ENCODE data around the gene FGF14.
A peak's percentile ranks its signal among the peaks of the same experiment; 100 is the strongest.

Gene FGF14

GRCh38 chr13:102392481-102393209 lies 9.2 kb downstream of the FGF14 start:
- Mint-ChIP-seq H3K27ac (peak overlapping the region; percentile 67), H3K9me3 (peaks cover 8% of the 10 kb centered on the region), H3K27me3 (peaks cover 2% of the 10 kb centered on the region), H3K4me1 (ENCODE audit: low read depth) (peaks cover 30% of the 10 kb centered on the region), H3K4me3 (peak overlapping the region; percentile 84), H3K36me3 (ENCODE audit: low read depth) (peaks cover 5% of the 10 kb centered on the region)
- DNase-seq = no peak

DNA sequence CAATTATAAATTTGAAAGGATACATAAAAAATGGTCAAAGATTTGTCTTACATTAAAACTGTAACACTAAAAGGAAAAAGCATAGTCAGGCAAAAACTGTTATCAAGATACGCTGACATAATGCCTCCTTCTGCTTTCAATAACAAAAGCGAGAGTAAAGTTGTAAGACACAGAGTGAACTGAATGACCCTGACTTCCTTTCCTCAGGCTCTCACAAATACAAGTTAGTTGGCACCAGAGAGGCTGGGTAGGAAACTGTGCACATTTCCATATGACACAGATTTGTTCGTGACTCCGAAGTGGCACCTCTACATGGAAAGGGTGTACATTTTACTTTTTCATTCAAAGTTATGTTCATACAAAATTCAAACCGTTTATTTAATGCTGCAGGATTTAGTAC lies 15.4 kb downstream of the FGF14 start:
- no peak overlapping the region for H3K4me3 Mint-ChIP-seq
- no peaks in the 10 kb centered on the region for H3K9me3 Mint-ChIP-seq
- no peaks in the 10 kb centered on the region for H3K4me1 Mint-ChIP-seq (ENCODE audit: low read depth)
- no peaks in the 10 kb centered on the region for H3K36me3 Mint-ChIP-seq (ENCODE audit: low read depth)
- no peak for DNase-seq
- H3K27ac Mint-ChIP-seq = no peak overlapping the region
- no peaks in the 10 kb centered on the region for H3K27me3 Mint-ChIP-seq

GRCh38 chr13:102380012-102380411 lies 21.8 kb downstream of the FGF14 start:
- no peak for DNase-seq
- Mint-ChIP-seq H3K36me3 (ENCODE audit: low read depth) (no peaks in the 10 kb centered on the region), H3K4me1 (ENCODE audit: low read depth) (no peaks in the 10 kb centered on the region), H3K27me3 (peaks cover 5% of the 10 kb centered on the region), H3K27ac (no peak overlapping the region), H3K9me3 (no peaks in the 10 kb centered on the region), H3K4me3 (no peak overlapping the region)

GRCh38 chr13:102376318-102376717 lies 25.5 kb downstream of the FGF14 start:
- Mint-ChIP-seq H3K4me1 (ENCODE audit: low read depth) (no peaks in the 10 kb centered on the region), H3K27me3 (peaks cover 5% of the 10 kb centered on the region), H3K4me3 (no peak overlapping the region), H3K36me3 (ENCODE audit: low read depth) (no peaks in the 10 kb centered on the region), H3K9me3 (no peaks in the 10 kb centered on the region), H3K27ac (no peak overlapping the region)
- DNase-seq = no peak

GRCh38 chr13:102374726-102375125 lies 27.1 kb downstream of the FGF14 start:
- no peak overlapping the region for H3K4me3 Mint-ChIP-seq

DNA sequence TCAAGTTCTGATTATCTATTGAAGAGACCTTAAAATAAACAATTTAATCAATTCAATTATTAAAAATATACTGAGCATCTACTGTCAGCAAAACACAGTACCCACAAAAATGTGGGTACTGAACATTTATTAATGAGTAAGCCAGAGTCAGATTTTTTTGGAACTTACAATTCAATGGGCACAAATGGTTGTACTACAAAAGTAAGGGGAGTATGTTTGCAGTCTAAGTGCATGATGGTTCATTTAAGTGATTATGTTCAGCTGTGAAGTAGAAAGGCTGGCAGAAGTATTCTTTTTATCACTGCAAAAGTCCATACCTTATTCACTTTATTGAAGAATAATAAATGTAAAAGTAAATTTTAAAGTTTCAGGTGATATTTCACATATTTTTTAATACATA lies 27.6 kb downstream of the FGF14 start:
- H3K36me3 Mint-ChIP-seq (ENCODE audit: low read depth) = no peaks in the 10 kb centered on the region
- no peaks in the 10 kb centered on the region for H3K4me1 Mint-ChIP-seq (ENCODE audit: low read depth)
- no peak overlapping the region for H3K27ac Mint-ChIP-seq
- H3K9me3 Mint-ChIP-seq = no peaks in the 10 kb centered on the region
- no peaks in the 10 kb centered on the region for H3K27me3 Mint-ChIP-seq
- H3K4me3 Mint-ChIP-seq = no peak overlapping the region
- DNase-seq = no peak

More at GRCh38 chr13:102374726-102375125, 27.1 kb downstream of the FGF14 start:
- Mint-ChIP-seq H3K9me3 (no peaks in the 10 kb centered on the region), H3K27me3 (no peaks in the 10 kb centered on the region), H3K27ac (no peak overlapping the region), H3K36me3 (ENCODE audit: low read depth) (no peaks in the 10 kb centered on the region), H3K4me1 (ENCODE audit: low read depth) (no peaks in the 10 kb centered on the region)
- DNase-seq = no peak

GRCh38 chr13:102373221-102373620 lies 28.6 kb downstream of the FGF14 start:
- H3K9me3 Mint-ChIP-seq = no peaks in the 10 kb centered on the region
- H3K4me3 Mint-ChIP-seq = no peak overlapping the region
- H3K27me3 Mint-ChIP-seq = no peaks in the 10 kb centered on the region
- no peak overlapping the region for H3K27ac Mint-ChIP-seq
- no peak for DNase-seq
- no peaks in the 10 kb centered on the region for H3K36me3 Mint-ChIP-seq (ENCODE audit: low read depth)
- H3K4me1 Mint-ChIP-seq (ENCODE audit: low read depth) = no peaks in the 10 kb centered on the region

DNA sequence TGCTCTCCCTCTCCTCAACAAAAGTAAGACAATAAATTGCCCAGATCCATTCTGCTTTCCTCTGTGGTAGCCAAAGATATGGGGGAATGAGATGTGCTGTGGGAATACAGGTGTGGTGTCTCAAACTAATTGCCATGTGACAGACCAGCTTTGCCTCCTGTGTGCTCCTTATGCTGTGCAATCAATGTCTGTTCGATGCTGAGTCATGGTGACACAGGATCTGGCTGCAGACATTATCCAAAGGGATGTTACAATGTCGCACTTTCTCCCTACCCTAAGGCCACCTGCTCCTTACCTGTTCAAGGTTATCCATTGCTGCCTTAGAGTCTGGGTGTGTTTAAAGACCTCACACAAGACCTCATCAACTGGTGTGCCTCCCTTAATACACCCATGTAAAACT lies 32.5 kb downstream of the FGF14 start:
- Mint-ChIP-seq H3K27ac (no peak overlapping the region), H3K9me3 (no peaks in the 10 kb centered on the region), H3K4me1 (ENCODE audit: low read depth) (no peaks in the 10 kb centered on the region), H3K36me3 (ENCODE audit: low read depth) (no peaks in the 10 kb centered on the region), H3K27me3 (peaks cover 6% of the 10 kb centered on the region), H3K4me3 (no peak overlapping the region)
- no peak for DNase-seq

GRCh38 chr13:102367836-102368235 lies 34.0 kb downstream of the FGF14 start:
- H3K4me1 Mint-ChIP-seq (ENCODE audit: low read depth) = no peaks in the 10 kb centered on the region

GRCh38 chr13:102361113-102361512 lies 40.7 kb downstream of the FGF14 start:
- no peaks in the 10 kb centered on the region for H3K9me3 Mint-ChIP-seq
- no peaks in the 10 kb centered on the region for H3K4me1 Mint-ChIP-seq (ENCODE audit: low read depth)
- no peaks in the 10 kb centered on the region for H3K36me3 Mint-ChIP-seq (ENCODE audit: low read depth)
- no peak overlapping the region for H3K27ac Mint-ChIP-seq
- H3K27me3 Mint-ChIP-seq = peaks cover 25% of the 10 kb centered on the region
- no peak for DNase-seq
- no peak overlapping the region for H3K4me3 Mint-ChIP-seq

More at GRCh38 chr13:102367836-102368235, 34.0 kb downstream of the FGF14 start:
- Mint-ChIP-seq H3K36me3 (ENCODE audit: low read depth) (no peaks in the 10 kb centered on the region), H3K27me3 (peaks cover 11% of the 10 kb centered on the region), H3K27ac (no peak overlapping the region), H3K4me3 (no peak overlapping the region), H3K9me3 (no peaks in the 10 kb centered on the region)
- no peak for DNase-seq

DNA sequence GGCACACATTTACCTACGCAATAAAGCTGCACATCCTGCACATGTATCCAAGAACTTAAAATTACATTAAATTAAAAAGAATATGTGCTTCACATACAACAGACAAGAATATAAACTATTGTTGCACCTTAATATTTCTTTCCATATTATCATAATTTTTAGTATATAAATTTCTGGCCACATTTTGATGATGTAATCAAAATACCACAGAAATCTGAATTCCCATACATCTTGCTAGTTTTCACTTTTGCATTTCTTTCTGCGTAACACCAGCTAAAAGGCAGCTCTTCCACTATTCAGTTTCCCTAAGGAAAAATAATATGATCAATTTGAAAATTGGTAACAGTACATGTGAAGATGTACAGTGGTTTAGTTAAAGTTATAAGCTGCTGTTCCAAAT lies 42.6 kb downstream of the FGF14 start:
- Mint-ChIP-seq H3K36me3 (ENCODE audit: low read depth) (no peaks in the 10 kb centered on the region), H3K4me3 (no peak overlapping the region), H3K9me3 (no peaks in the 10 kb centered on the region), H3K27ac (no peak overlapping the region), H3K27me3 (peaks cover 19% of the 10 kb centered on the region), H3K4me1 (ENCODE audit: low read depth) (no peaks in the 10 kb centered on the region)
- DNase-seq = no peak

- Mint-ChIP-seq H3K27me3 (peaks cover 7% of the 10 kb centered on the region), H3K4me3 (no peak overlapping the region), H3K9me3 (no peaks in the 10 kb centered on the region), H3K4me1 (ENCODE audit: low read depth) (no peaks in the 10 kb centered on the region), H3K36me3 (ENCODE audit: low read depth) (no peaks in the 10 kb centered on the region), H3K27ac (no peak overlapping the region)
- no peak for DNase-seq
These were observed 46.6 kb downstream of the FGF14 start for GRCh38 chr13:102355251-102355650.

DNA sequence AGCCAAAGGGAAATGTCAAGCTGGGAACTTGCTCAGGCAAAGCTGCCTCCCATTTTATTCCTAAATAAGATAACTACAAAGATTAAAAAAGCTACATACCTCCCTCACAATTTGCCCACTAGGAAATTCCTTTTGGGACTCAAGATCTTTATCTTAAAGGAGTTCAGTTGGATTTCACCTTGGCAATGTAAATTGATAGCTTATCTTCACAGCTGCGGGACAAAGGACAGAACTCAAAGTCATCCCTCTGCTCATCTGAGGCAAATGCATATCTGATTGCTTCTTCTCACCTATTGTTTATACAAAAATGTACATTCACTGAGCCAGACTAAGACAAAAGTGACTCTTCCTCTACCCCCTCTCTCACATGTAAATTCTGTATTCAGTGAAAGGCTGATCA lies 47.8 kb downstream of the FGF14 start:
- H3K4me3 Mint-ChIP-seq = no peak overlapping the region
- no peaks in the 10 kb centered on the region for H3K9me3 Mint-ChIP-seq
- peaks cover 3% of the 10 kb centered on the region for H3K27me3 Mint-ChIP-seq
- no peaks in the 10 kb centered on the region for H3K36me3 Mint-ChIP-seq (ENCODE audit: low read depth)
- DNase-seq = no peak
- no peaks in the 10 kb centered on the region for H3K4me1 Mint-ChIP-seq (ENCODE audit: low read depth)
- H3K27ac Mint-ChIP-seq = no peak overlapping the region

DNA sequence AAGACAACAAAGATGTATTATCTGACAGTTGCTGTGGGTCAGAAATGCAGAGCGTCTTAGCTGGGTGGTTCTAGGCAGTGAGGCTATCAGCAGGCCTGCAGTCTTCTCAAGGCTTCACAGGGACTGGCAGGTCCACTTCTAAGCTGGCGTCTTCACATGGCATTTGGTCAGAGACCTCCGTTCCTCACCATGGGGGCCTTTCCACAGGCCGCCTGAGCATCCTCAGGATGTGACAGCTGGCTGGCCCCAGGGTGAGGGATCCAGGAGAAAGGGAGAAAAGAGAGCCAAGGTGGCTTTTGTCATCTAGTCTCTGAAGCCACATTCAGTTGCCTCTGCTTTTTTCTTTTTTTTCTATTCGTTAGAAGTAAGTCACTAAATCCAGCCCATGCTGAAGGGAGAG lies 50.3 kb downstream of the FGF14 start:
- no peak overlapping the region for H3K4me3 Mint-ChIP-seq
- H3K4me1 Mint-ChIP-seq (ENCODE audit: low read depth) = no peaks in the 10 kb centered on the region
- H3K27ac Mint-ChIP-seq = no peak overlapping the region
- no peak for DNase-seq
- no peaks in the 10 kb centered on the region for H3K9me3 Mint-ChIP-seq
- peaks cover 4% of the 10 kb centered on the region for H3K27me3 Mint-ChIP-seq
- H3K36me3 Mint-ChIP-seq (ENCODE audit: low read depth) = no peaks in the 10 kb centered on the region

DNA sequence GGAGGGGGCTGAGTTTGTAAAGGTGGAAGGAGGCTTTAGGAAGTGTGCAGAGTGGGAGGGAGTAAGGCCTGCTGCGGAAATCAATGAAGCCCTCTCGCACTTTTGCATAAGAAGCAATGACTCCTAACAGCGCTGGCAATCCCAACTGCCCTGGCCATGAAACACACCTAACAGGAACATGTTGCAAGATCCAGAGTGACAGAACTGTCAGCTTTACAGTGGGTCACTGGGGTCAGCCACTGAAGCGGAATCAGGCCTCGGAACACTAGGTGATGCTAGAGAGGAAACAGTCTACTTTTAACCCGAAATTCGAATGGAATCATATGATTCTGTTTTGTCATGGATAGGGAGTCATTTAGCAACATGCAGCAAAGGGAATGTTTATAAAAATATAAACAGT lies 54.4 kb downstream of the FGF14 start:
- Mint-ChIP-seq H3K4me1 (ENCODE audit: low read depth) (no peaks in the 10 kb centered on the region), H3K36me3 (ENCODE audit: low read depth) (no peaks in the 10 kb centered on the region), H3K27ac (no peak overlapping the region), H3K4me3 (no peak overlapping the region), H3K27me3 (peaks cover 4% of the 10 kb centered on the region), H3K9me3 (no peaks in the 10 kb centered on the region)
- no peak for DNase-seq

DNA sequence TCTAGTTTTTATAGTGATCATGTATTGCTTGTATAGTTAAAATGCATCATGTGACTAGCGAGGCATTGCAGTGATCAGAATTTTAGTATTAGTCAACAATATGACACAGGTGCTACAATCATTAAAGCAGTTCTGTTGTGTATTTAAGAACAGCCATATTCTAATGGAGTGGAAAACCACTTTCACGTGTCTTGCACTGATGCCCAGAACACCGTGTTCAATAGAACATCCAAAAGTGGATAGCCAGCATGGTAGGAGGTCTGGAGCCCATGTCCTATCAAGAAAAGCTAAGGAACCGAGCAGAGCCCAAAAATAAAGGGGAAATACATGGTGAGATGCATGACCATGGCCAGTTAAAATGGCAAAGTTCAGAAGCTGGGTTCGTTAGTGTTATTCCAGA lies 55.1 kb downstream of the FGF14 start:
- Mint-ChIP-seq H3K4me3 (no peak overlapping the region), H3K36me3 (ENCODE audit: low read depth) (no peaks in the 10 kb centered on the region), H3K9me3 (no peaks in the 10 kb centered on the region), H3K4me1 (ENCODE audit: low read depth) (no peaks in the 10 kb centered on the region), H3K27me3 (peaks cover 4% of the 10 kb centered on the region), H3K27ac (no peak overlapping the region)
- DNase-seq = no peak

All from activated T-cell treated with anti-CD3 and anti-CD28 coated beads, Interleukin-2, amount 50 U/mL, for 24 hours (primary cell).